Measurements from ENCODE around the gene NSG2.

GRCh38 chr5:174140452-174141020 is 95.0 kb downstream of the NSG2 start:
- no peak for TF ChIP-seq CTCF (IDR thresholded peaks at IDR 0.05; ENCODE audit: low read length)
- no peak for TF ChIP-seq EZH2 (IDR thresholded peaks at IDR 0.05; ENCODE audit: borderline replicate concordance, low read length)

Measured in OCI-LY1 (cell line).